ENCODE results near the gene GABARAP. TPM values are rescaled to one million over a fixed set of nuclear protein-coding genes. Genes with fewer than 3 reads are reported as not detected.

The GABARAP gene
- total and polyA plus RNA-seq, 2 of the 13 experiments (the other 11 are each of a cell fraction or from before 2014, with no cell fraction given), result 161 to 310 TPM

GRCh38 chr17:7281953-7282751 lies 39.9 kb upstream of the GABARAP start (continued):
- TF ChIP-seq ZSCAN21 (CRISPR knock-in tag; IDR thresholded peaks at IDR 0.05; ENCODE audit: borderline replicate concordance) (peak; percentile 17; the same call in 1 of the 2 replicates), GABPB1 (CRISPR knock-in tag; IDR thresholded peaks at IDR 0.05) (peak; percentile 64), KDM2A (CRISPR knock-in tag; IDR thresholded peaks at IDR 0.05; ENCODE audit: borderline replicate concordance, low read depth) (peak; percentile 16; the same call in 1 of the 2 replicates), E2F1 (CRISPR knock-in tag; IDR thresholded peaks at IDR 0.05) (no peak), ZNF792 (CRISPR knock-in tag; IDR thresholded peaks at IDR 0.05) (no peak), ZBTB38 (CRISPR knock-in tag; IDR thresholded peaks at IDR 0.05) (0 out of 2 replicates have a peak, but pooled peaks have one; percentile 20), ZBTB7A (CRISPR knock-in tag; IDR thresholded peaks at IDR 0.05) (0 out of 2 replicates have a peak, but pooled peaks have one; percentile 57), KLF15 (CRISPR knock-in tag; IDR thresholded peaks at IDR 0.05; ENCODE audit: borderline replicate concordance) (0 out of 2 replicates have a peak, but pooled peaks have one; percentile 31), BCL6 (CRISPR knock-in tag; IDR thresholded peaks at IDR 0.05) (peak; percentile 29; the same call in 1 of the 2 replicates), ZNF788 (CRISPR knock-in tag; IDR thresholded peaks at IDR 0.05; ENCODE audit: borderline replicate concordance) (peak; percentile 19; the same call in 1 of the 2 replicates), ZNF883 (CRISPR knock-in tag; IDR thresholded peaks at IDR 0.05; ENCODE audit: not compliant biosample characterization) (no peak), ZGPAT (CRISPR knock-in tag; IDR thresholded peaks at IDR 0.05) (peak; percentile 29; the same call in 1 of the 2 replicates), ZFP90 (CRISPR knock-in tag; IDR thresholded peaks at IDR 0.05; ENCODE audit: borderline replicate concordance) (0 out of 2 replicates have a peak, but pooled peaks have one; percentile 56), PHF8 (CRISPR knock-in tag; IDR thresholded peaks at IDR 0.05) (peak; percentile 22), ARID5B (CRISPR knock-in tag; IDR thresholded peaks at IDR 0.05) (0 out of 2 replicates have a peak, but pooled peaks have one; percentile 28), ZBTB37 (CRISPR knock-in tag; IDR thresholded peaks at IDR 0.05) (no peak), ZBTB43 (CRISPR knock-in tag; conservative IDR thresholded peaks at IDR 0.05) (no peak), ZNF720 (CRISPR knock-in tag; IDR thresholded peaks at IDR 0.05) (no peak), SPEN (CRISPR knock-in tag; IDR thresholded peaks at IDR 0.05; ENCODE audit: low read depth) (peak; percentile 35; the same call in 1 of the 2 replicates)
